Mucosa of stomach (tissue), 1 donor: Measurements from ENCODE around the gene ACSS2.
A peak's percentile ranks its signal among the peaks of the same experiment; 100 is the strongest.

ENCODE experiments used
- H3K27me3 ChIP-seq: one replicate; pipeline ENCODE4 v1.7.0; 2013; ENCODE audit warnings: mild to moderate bottlenecking, low read length; ENCODE audit not compliant: control insufficient read depth, insufficient read depth
- H3K36me3 ChIP-seq: one replicate; pipeline ENCODE4 v1.7.0; 2013; ENCODE audit warnings: low read length; ENCODE audit not compliant: control insufficient read depth, insufficient read depth
- H3K4me1 ChIP-seq: one replicate; pipeline ENCODE4 v1.7.0; 2013; ENCODE audit warnings: mild to moderate bottlenecking, low read length; ENCODE audit not compliant: control insufficient read depth, insufficient read depth
- H3K4me3 ChIP-seq: one replicate; pipeline ENCODE4 v1.7.0; 2013; ENCODE audit warnings: low read length
- H3K9ac ChIP-seq: one replicate; pipeline ENCODE4 v1.7.0; 2013; ENCODE audit warnings: mild to moderate bottlenecking, low read length, moderate library complexity
- H3K9me3 ChIP-seq: one replicate; pipeline ENCODE4 v1.7.0; 2013; ENCODE audit warnings: mild to moderate bottlenecking, low read length, moderate library complexity; ENCODE audit not compliant: control insufficient read depth
- donor health status: Pancreatic carcinoma.

ACSS2 gene

GRCh38 chr20:34861386-34862084, 14.9 kb upstream of the ACSS2 start:
- H3K36me3 ChIP-seq, result no peaks in the 10 kb centered on the region
- H3K4me3 ChIP-seq, result no peak overlapping the region
- no peak overlapping the region for H3K9ac ChIP-seq
- no peaks in the 10 kb centered on the region for H3K27me3 ChIP-seq
- no peaks in the 10 kb centered on the region for H3K4me1 ChIP-seq
- H3K9me3 ChIP-seq, result no peaks in the 10 kb centered on the region

DNA sequence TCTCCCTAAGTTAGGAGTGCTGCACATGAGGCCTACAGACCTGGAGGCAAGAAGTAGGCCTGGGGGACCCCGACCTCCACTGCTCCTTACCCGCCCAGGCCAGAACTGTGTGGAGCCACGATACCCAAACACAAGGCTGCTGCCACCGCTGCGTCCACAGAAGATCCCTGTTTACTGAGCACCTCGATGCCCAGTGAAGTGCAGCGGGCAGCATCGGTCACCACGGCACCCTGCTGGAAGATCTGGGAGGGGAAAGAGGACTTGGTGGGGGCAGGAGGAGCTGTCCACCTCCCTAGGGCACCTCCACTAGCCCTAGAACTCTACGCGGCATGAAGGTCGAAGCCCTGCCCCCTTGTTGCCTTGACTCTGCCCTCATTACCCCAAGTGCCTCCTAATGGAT, 13.7 kb upstream of the ACSS2 start:
- Histone ChIP-seq H3K27me3 (no peaks in the 10 kb centered on the region), H3K4me1 (no peaks in the 10 kb centered on the region), H3K4me3 (no peak overlapping the region), H3K9me3 (no peaks in the 10 kb centered on the region), H3K36me3 (no peaks in the 10 kb centered on the region), H3K9ac (no peak overlapping the region)

- no peaks in the 10 kb centered on the region for H3K27me3 ChIP-seq
- no peaks in the 10 kb centered on the region for H3K9me3 ChIP-seq
- H3K4me1 ChIP-seq, result no peaks in the 10 kb centered on the region
- no peaks in the 10 kb centered on the region for H3K36me3 ChIP-seq
- H3K4me3 ChIP-seq, result no peak overlapping the region
- no peak overlapping the region for H3K9ac ChIP-seq
These were observed 12.9 kb upstream of the ACSS2 start for GRCh38 chr20:34863421-34863965.

- Histone ChIP-seq H3K4me3 (no peak overlapping the region), H3K9ac (no peak overlapping the region), H3K27me3 (no peaks in the 10 kb centered on the region), H3K36me3 (no peaks in the 10 kb centered on the region), H3K4me1 (no peaks in the 10 kb centered on the region), H3K9me3 (no peaks in the 10 kb centered on the region)
These were observed 12.2 kb upstream of the ACSS2 start for GRCh38 chr20:34864216-34864615.

GRCh38 chr20:34871320-34871926, 5.0 kb upstream of the ACSS2 start:
- Histone ChIP-seq H3K4me1 (peaks cover 44% of the 10 kb centered on the region), H3K36me3 (no peaks in the 10 kb centered on the region), H3K27me3 (no peaks in the 10 kb centered on the region), H3K4me3 (peak overlapping the region; percentile 34), H3K9me3 (no peaks in the 10 kb centered on the region), H3K9ac (no peak overlapping the region)

DNA sequence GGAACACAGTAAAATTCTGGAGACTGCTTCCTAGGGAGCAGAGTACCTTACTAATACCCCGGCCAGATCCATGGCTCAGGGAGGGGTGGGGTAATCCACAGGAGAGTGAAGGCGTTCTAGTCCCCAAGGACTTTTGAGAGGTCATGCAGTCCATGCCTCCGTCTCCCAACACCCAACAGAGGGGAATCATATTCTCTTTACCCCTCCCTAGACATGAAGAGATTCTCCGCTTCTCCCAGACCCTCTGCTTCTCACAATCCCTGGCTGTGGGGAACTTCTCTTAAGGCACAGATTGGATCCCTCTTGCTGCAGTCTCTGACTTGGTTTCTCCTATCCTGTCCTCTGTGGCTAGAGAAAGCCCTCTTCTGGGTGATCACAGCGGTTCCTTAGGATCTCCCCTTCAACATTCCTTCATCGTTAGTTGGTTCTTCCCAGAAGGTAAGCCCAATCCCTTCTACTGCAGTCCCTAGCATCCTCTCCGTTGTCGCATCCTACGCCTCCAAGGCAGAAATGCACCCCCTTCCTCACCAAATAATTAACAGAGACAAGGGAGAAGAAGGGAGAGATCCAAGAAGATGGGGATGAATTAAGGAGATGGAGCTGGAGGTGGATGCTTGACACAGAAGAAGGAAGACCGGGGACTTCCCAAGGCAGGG, 4.3 kb upstream of the ACSS2 start:
- H3K27me3 ChIP-seq, result no peaks in the 10 kb centered on the region
- H3K4me3 ChIP-seq, result peak overlapping the region; percentile 34
- H3K4me1 ChIP-seq, result peaks cover 44% of the 10 kb centered on the region
- no peaks in the 10 kb centered on the region for H3K9me3 ChIP-seq
- H3K36me3 ChIP-seq, result no peaks in the 10 kb centered on the region
- peak overlapping the region; percentile 71 for H3K9ac ChIP-seq

- peaks cover 44% of the 10 kb centered on the region for H3K4me1 ChIP-seq
These were observed 3.7 kb upstream of the ACSS2 start, which contains the start of gene GGT7 for GRCh38 chr20:34872622-34873224. Gene GGT7, minus strand, starts transcription at chr20:34872856. Its CDS starts 41 bp downstream, at chr20:34872815.

DNA sequence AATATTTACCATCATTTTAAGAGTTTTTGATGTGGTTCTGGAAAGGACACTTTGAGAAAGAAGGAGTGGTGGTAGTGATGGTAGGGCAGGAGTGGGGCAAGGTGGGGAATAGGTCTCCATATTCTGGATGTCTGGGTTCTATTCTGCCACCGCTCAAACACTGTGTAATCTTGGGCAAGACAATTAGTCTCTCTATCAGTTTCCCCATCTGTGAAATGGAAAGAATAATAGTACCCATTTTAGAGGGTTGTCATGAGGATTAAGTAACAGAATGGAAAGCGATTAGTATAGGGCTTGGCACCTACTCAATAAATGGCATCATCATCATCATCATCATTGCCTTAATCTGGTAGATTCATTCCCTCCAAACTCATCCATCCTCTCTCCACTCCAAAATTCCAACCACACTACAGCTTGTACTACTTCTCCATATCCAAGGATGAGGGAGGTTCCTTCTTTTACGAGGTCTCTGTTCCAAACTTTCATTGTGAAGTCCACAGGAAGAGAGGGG, 2.8 kb upstream of the ACSS2 start:
- no peak overlapping the region for H3K9ac ChIP-seq
- H3K4me3 ChIP-seq, result no peak overlapping the region
- no peaks in the 10 kb centered on the region for H3K27me3 ChIP-seq
- H3K4me1 ChIP-seq, result peaks cover 49% of the 10 kb centered on the region
- no peaks in the 10 kb centered on the region for H3K36me3 ChIP-seq
- no peaks in the 10 kb centered on the region for H3K9me3 ChIP-seq

More at GRCh38 chr20:34872622-34873224, 3.7 kb upstream of the ACSS2 start, which contains the start of gene GGT7:
- H3K27me3 ChIP-seq, result no peaks in the 10 kb centered on the region
- no peaks in the 10 kb centered on the region for H3K9me3 ChIP-seq
- peak within 1 kb of the TSS; percentile 34 for H3K4me3 ChIP-seq
- no peaks in the 10 kb centered on the region for H3K36me3 ChIP-seq
- peak within 1 kb of the TSS; percentile 71 for H3K9ac ChIP-seq

- peak overlapping the region; percentile 50 for H3K9ac ChIP-seq
- no peaks in the 10 kb centered on the region for H3K36me3 ChIP-seq
- H3K4me1 ChIP-seq, result peaks cover 49% of the 10 kb centered on the region
- H3K4me3 ChIP-seq, result no peak overlapping the region
- H3K9me3 ChIP-seq, result no peaks in the 10 kb centered on the region
- no peaks in the 10 kb centered on the region for H3K27me3 ChIP-seq
These were observed 2.2 kb upstream of the ACSS2 start for GRCh38 chr20:34874094-34874654.

DNA sequence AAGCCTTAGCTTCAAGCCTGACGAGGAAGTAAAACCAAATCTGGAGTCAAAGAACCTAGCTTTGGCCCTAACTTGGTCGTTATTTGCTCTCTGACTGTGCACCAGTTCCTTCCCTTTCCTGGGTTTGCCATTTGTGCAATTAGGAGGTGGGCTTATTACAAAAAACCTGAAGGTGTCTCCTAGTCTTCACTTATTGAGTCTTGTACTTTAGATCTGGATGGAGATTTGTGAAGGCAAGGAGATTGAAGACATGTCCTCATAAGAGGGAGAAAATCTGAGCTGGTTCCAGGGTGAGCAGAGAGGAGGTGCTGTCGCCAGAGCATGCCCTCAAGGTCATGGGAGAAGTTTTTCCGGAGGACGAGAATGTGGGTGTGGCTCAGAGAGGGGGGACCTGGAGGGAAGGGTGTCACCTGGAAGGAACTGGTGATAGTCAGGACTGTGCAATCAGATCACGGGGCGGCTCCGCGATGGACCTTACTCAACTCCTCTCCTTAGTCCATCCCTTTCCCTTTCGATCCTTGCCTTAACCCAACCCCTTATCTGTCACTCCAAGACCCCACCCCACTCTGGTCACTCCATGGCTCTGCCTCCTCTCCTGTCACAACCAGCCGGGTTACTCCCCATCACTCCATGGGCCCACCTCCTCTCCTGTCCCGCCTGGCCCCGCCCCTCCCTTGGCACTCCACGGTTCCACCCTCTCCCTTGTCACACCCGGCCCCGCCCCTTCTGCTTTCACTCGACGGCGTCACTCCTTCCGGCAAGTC, 588 bp upstream of the ACSS2 start:
- Histone ChIP-seq H3K9ac (peak overlapping the region; percentile 56), H3K4me1 (peaks cover 55% of the 10 kb centered on the region), H3K4me3 (no peak overlapping the region), H3K36me3 (no peaks in the 10 kb centered on the region), H3K27me3 (no peaks in the 10 kb centered on the region), H3K9me3 (no peaks in the 10 kb centered on the region)

DNA sequence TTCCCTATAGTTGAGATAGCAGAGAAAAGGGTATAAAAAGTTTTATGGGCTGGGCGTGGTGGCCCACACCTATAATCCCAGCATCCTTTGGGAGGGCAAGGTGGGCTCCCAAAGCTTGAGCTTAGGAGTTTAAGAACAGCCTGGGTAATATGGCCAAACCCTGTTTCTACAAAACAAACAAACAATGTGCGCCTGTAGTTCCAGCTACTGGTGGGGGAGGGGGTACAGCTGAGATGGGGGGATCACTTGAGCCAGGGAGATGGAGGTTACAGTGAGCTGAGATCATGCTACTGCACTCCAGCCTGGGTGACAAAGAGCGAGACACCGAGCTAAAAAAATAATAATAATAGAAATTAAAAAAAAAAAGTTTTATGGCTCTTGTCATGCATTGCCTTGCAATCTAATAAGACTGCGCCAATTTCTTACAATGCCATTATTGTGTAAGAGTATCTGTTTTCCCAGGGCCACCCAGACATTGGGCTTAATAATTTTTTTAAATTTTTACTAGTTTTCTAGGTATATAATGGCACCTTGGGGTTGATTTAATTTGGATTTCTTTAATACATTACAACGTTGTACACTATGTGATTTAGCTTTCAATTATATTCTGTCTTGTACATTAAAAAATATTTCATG, 3.9 kb downstream of the ACSS2 start:
- Histone ChIP-seq H3K36me3 (no peaks in the 10 kb centered on the region), H3K27me3 (no peaks in the 10 kb centered on the region), H3K4me3 (no peak overlapping the region), H3K9me3 (no peaks in the 10 kb centered on the region), H3K9ac (no peak overlapping the region), H3K4me1 (peaks cover 17% of the 10 kb centered on the region)
